GM19467 (cell line): ENCODE results near the gene CDH8.
"Not testable (repeated sequence)": the region's sequence is repeated elsewhere in the genome, so short reads cannot be mapped to it uniquely, and the experiment has no call there.

ENCODE experiments used
- ATAC-seq: cut with Tn5 transposase; IDR thresholded peaks from one replicate; pipeline ENCODE4 v1.9.1; 2021; ENCODE audit warnings: mild to moderate bottlenecking, moderate library complexity; ENCODE audit not compliant: unreplicated experiment

Gene CDH8

DNA sequence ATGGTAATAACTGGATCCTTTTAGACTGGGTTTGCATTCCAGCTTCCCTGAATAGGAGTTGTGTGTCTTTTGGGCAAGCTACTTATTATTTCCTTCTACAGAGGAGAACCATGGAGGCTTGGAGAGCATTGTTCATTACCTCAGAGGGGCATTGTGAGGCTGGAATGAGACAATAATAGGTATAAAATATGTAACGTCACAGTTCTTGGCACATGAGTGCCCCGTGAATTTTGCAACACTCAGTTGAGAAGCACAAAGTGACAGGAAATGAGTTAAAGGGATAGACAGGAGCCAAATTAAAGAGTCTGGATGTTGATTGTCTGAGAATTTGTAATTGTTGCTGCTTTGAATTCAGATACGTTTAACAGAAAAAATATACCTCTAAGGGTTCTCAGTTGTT is 92.2 kb downstream of the CDH8 start:
- ATAC-seq, result no peak

DNA sequence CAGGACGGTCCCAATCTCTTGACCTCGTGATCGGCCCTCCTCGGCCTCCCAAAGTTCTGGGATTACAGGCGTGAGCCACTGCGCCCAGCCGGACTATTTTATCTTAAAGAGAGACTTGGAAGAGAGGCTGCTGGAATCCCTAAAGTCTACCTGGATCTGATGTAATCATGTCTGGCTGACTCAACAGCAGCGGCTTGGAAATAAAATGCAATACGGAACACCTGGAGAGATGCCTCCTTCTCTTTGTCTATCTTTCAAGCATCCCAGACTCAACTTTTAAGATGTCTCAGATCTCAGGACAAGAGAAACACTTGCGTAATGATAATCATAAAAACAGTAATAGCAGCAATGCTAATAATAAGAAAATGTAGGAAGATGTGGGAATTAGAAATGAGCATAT is 95.6 kb downstream of the CDH8 start:
- no peak for ATAC-seq

DNA sequence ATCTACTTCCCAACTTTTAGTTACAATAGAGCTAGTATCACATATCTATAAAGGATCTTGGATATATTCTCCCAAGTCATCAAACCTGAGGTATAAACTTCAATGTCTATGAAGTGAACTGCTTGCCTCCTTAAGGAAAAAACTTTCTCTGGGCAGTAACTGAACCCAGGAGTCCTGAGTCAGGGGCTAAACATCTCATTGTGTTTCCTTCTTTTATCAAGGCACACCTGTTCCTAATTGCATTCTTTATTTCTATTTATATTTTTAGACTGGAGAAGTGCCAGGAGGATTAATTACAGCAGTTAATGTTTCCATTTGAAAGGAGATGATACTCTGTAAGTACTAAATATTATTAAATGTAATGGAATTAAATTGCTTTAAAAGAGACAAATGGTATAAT is 98.6 kb downstream of the CDH8 start:
- no peak for ATAC-seq

DNA sequence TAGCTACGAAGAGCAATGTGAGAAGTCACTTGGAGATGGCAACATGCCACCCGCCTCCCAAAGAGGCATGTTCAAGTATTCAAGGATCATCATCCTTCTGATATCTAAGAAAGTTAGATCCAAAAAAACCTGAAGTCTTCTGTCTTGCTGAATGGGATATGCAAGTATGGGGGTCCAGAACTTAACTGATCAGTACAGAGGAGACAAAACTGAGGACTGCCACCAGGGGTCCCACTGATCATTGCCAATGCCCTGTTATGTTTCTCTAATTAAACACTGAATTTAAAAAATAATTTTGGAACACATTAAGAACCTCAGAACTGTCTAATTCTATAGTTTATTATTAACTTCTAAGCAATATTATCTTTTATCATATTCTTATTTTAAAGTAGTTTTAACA is 99.7 kb downstream of the CDH8 start:
- ATAC-seq, result no peak

DNA sequence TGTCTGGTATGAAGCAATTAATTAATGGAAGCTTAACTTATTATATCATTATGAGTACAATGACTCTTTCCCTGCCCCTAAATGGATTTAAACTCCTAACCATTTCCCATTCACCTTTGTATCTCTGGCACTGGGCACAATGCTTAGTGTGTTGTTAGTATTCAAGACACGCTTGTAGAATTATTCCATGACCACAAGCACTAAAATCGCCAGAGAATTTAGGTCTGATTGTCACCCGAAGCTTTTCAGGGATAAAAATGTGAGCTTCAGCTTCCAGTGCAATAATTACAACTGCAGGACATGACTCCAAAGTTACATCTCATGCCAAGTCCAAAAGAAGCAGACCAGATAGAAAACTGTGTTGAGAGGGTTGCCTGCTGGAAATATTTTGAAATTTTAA is 101.6 kb downstream of the CDH8 start:
- no peak for ATAC-seq

DNA sequence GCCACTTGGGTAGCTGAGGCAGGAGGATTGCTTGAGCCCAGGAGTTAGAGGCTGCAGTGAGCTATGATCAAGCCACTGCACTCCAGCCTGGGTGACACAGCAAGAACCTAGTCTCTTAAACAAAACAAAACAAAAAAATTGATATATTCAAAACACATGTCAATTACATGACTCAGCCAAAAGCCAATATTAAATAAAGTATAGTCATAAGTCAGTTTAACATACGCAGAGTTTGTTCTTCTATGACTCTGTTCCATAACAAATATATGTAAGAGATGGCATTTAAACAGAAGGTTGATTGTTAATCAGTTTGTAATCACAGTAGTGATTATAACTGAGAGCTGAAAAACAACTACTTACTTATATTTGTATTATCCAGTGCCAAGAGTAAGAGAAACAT is 106.5 kb downstream of the CDH8 start:
- no peak for ATAC-seq

DNA sequence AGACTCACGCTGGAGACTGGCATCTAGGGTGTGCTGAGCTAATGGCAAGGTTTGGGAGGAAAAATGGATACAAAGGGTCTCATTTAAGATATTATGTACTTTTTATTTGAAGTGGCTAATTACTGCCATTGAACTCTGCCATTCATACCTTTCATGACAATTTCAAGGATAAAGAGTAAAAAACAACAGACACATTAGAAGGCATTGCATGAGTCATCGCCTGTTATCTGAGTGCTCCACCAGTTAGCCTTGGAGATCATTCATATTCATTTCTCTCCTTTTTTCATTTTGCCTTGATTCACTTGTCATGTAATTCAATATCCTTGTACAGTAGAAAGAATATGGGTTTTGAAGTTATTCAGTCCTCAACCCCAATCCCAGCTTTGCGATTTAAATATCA is 109.5 kb downstream of the CDH8 start:
- ATAC-seq, result no peak

DNA sequence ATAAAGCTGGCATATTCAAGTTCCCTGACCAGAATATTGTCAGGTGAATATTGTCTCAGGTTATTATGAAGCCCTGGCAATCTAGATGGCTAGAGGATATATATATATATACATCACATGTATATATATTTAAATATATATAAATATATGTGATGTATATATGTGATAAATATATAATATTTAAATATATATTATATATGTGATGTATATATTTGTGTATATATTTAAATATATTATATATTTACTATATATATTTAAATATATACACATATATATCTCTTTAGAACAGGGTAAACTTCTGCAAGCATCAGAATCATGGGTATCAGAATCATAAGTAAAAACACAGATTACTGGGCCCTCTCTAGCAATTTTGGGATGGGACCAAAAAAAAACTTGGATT is 112.6 kb downstream of the CDH8 start:
- no peak for ATAC-seq

DNA sequence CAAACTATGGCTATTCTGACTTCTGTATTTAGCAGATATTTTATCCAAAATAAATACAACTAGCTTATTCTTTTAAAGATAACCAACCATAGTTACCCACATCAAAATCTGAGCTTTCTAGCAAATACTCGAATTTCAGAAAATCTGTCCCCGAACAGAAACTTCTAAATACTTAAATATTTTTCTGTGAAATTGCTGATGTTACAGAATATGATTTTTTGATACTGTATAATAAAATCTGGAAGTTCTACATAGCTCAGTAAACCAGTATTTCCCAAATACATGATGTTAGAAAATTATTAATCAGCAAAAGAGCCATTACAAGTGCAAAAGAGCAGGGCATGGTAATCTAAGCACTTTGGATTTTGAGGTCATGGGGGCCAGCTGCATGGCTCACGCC is 114.9 kb downstream of the CDH8 start:
- ATAC-seq, result no peak

DNA sequence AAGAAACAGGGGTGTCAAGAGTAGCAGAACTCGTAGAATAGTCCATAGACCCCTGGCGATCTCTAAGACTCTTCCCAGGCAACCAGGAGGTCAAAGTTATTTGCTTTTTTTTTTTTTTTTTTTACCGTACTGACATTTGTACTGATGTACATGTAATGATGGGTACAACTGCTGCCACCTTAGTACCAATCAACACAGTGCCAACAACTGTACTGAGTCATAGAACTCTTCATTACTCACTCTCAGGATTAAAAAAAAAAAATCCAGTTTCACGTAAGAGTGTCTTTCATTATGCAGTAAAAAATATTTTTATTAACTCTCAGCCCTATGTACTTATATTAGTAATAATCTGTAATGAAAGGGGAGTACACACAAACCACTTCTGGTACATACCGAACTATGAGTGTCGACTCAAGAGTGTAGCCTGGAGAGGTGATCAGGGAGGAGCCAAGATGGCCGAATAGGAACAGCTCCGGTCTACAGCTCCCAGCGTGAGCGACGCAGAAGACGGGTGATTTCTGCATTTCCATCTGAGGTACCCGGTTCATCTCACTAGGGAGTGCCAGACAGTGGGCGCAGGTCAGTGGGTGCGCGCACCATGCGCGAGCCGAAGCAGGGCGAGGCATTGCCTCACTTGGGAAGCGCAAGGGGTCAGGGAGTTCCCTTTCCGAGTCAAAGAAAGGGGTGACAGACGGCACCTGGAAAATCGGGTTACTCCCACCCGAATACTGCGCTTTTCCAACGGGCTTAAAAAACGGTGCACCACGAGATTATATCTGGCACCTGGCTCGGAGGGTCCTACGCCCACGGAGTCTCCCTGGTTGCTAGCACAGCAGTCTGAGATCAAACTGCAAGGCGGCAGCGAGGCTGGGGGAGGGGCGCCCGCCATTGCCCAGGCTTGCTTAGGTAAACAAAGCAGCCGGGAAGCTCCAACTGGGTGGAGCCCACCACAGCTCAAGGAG is 118.1 kb downstream of the CDH8 start:
- not testable (repeated sequence) for ATAC-seq

DNA sequence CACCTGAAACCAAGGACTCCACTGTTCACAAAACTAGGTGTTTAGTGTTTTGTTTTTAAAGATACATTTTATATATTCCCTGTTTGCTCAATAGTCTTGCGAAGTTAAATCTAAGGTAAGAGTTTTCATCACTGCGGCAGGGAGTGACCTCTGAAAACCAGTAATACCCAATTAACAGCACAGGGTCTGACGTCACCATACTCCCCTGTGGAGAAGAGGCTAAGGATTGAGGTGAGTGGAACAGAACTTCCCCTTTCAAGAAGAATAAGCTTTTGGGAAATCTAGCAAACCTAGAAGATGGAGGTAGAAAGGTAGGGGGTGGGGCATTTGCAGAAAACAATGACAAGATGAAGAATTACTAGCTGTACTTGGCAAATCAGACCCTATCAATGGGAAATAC is 120.7 kb downstream of the CDH8 start:
- no peak for ATAC-seq

DNA sequence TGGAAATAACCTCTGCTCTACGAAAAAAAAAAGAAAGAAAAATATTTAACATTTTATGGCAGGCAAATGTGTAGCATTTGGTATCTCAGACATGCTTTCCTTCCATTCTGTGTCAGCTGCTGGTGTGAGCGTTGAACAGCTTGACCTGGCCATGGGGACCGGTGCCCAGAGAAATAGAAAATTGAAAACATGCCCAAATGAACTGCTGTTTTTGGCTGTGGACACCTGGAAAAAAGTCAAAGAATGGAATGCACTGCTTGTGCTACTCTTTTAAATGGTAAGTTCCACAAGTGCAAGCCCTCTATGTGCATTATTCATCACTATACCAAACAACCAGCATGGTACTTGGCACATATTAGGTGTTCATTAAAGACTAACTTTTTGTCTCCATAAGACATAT is 127.2 kb downstream of the CDH8 start:
- ATAC-seq, result no peak

DNA sequence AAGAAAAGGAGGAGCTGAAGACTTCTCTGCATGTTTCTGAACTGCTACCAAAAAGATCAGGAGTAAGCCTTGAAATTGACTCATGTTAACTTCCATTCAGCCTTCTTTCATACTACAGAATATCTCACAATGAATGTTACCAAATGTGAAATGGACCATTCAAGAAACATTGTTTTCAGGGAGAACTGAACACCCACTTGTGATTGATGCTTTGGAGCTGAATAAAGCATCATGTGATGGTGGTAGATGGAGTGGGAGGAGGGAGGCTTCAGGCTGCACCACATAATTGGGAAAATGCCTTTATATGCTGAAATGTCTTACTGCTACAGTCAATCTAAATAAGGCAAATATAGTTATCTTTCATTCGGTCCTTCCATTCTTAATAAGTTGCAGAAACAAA is 127.8 kb downstream of the CDH8 start:
- ATAC-seq, result no peak

DNA sequence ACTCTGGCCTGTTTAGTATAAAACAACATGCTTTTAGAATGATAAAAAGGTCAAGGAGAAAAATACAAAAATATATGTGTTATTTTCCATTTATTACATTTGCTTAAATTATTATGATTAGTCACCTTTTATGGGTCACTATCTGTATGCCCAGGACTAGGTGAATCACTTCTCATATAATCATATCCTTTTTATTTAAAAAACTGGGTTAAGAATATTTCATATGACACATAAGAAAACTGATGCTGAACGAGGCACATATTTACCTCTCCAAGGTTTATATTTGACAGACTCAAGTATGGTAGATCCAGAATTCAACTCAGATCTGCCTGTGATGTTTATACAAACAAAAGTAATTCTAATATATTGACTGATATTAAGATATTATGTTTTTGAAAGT is 134.5 kb downstream of the CDH8 start:
- ATAC-seq, result no peak

DNA sequence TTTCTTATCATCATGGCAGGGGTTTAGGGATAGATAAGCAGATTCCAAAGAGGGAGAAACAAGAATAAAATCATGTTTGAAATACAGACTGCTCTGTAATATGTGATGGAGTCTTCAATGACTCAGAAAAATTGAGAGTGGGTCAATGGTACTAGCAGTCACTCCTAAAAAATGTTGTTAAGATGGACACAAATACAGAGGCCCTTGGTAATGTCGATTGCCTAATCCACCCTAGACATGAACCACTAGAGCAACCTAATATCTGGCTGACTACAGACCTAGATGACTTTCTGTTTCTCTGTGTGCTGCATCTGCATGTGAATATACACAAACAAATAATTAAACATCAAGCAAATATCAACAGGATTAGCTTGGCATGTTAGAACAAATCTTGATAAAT is 135.8 kb downstream of the CDH8 start:
- no peak for ATAC-seq

DNA sequence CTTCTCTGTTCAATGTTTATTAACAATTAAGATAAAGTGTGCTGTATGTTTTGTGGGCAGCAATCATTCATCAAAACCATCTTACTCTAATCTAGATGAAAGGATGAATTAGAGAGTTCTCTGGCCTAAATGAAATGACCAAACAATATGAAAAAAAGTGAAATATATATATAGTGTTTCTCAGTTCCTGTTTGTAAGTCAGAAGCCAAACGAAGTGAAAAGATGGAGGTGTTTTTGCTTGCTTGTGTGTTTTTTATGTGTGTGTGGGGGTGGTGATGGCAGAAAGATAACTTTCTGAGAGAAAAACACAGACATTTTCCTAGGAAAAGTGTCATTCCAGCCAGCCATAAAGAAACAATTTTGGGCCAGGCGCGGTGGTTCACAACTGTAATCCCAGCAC is 138.6 kb downstream of the CDH8 start:
- ATAC-seq, result no peak

DNA sequence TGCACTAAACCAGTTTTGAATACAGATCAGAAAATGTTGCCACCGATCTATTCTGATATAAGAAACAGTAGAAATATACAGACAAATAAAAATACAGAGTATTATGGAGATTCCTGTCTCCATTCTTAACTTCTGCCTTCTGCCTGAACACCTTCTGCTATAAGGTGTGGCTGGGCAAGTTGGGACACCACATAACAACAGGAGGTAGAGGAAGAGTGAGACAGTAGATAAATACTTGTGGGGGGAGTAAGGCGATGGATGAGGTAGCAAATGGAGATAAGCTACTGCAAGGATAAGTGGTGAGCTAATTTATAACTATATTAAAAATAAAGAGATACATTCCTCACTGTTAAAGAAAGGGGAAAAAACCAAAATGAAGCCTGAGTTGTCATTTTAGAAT is 143.7 kb downstream of the CDH8 start:
- ATAC-seq, result no peak

DNA sequence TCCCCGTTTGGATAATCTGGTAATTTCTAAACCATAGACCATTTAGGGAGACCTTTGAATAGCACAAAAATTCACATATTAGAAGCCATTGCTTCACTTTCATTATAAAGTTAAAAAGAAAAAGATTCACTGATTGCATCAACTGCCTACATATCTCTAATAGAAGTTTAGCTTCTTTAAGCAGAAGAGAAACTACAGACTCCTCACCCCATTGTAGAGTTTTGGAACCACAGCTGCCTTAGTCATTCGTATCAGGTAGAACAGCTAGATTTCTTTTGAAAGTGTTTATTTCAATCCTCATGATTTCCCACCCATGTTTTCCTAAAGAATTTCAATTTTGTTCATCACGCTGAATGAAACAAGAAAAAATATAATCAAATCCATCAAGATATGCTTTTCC is 144.8 kb downstream of the CDH8 start:
- ATAC-seq, result no peak

DNA sequence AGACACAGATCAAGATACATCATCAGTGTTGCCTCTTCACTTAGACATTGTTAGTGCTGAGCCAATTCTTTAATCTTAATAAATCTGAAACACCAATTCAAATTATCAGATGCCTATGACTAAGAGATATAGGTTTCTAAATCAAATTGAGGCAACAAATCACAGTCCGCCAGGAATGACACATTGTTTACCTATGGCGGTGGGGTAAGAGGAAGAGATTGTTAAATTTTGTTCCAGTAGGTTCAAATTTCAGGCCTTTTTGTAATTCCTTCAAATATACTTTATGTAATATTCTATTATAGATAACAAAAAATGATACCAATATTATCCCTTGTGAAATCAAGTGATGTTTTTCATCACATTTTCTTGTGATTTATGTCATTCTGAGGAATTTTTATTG is 145.9 kb downstream of the CDH8 start:
- no peak for ATAC-seq

DNA sequence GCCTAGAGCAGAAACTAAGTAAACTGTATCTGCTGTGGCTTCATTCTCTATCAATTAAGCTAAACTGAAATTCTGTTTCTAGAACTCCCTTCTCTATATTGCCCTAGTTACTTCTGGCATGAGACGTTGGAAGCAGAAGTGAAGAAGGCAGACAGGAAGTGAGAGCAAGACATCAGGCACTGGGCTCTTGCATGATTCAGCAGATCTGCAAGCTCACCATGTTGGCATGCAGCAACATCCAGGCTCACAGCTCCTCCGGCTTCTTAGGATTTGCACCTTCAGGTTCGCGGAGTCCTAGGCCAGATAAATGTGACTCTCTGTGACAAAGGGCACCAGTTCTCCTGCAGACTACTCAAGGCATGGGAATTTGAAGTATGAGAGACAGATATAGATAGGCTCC is 148.3 kb downstream of the CDH8 start:
- no peak for ATAC-seq

DNA sequence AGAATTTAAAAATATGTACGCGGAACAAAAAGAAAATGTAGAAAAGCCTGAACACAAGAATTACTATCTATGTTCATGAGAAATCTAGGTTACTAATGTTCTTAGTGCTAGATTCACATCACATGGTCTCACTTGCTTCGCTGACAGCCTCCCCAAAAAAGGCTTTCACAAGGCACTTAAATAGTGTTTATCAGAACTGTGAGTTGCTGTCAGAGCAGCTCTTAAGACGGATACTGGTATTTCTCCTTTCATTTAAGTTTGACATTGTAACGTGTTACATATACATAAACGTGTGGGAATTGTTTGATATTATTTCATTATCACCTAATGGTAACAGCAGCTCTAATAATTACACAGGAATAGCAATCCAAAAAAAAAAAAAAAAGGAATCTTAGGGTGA is 150.9 kb downstream of the CDH8 start:
- ATAC-seq, result no peak

DNA sequence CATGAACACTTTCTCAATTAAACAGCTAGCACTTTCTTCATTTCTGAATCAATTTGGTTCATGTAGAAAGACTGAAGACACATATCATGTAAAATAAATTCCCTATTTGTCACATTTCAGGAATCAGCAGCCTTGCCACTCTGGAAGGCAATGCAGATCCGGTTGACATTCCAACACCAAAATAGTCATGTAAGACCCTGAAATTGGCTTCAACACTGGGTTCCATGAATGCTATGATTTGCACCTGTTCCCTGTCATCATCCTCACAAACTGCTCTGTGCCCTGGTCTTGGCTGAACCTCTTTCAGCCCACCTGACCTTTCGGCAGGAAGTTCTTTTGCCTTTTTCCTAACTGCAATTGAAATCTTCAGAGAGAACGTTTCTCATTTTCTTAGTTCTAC is 156.9 kb downstream of the CDH8 start:
- ATAC-seq, result no peak

DNA sequence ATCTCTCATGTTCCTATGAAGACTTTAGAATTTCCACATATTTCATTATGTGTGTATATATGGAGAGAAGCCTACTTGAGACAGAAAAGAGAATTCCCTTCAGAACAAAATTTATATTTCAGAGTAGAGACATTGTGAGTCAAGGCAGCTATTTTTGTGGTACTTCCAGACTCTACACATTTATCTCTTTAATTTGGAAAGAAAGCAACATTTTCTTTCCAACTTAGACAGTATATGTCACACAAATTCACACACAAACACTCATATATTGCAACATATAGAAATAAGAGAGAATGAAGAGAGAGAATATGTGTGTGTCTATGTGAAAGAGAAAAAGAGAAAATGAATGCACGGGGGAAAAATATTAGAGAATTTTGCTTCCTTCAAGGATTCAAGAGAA is 158.8 kb downstream of the CDH8 start:
- no peak for ATAC-seq
